HCT116 (cell line): ENCODE results near the gene ZNF780A.

Experiments used
- CEBPB ChIP-seq: IDR thresholded peaks from 2 replicates; pipeline ENCODE4 v1.6.1; 2012; ENCODE audit warnings: low read depth
- EZH2 ChIP-seq: fragments of 200-600 bp; sonication (generic); IDR thresholded peaks from 2 replicates; pipeline ENCODE4 v1.6.1; 2017; ENCODE audit warnings: antibody characterized with exemption, mixed run types
- EZH2phosphoT487 ChIP-seq: fragments of 200-600 bp; IDR thresholded peaks from 2 replicates; pipeline ENCODE4 v1.6.1; 2018; ENCODE audit warnings: antibody characterized with exemption, borderline replicate concordance
- TF ChIP-seq, protein P1 (sequence below): IDR thresholded peaks from 2 replicates; pipeline ENCODE4 v1.6.1; 2012
- TF ChIP-seq, protein P2 (sequence below): IDR thresholded peaks from 2 replicates; pipeline ENCODE4 v1.6.1; 2012; ENCODE audit warnings: low read depth

DNA sequence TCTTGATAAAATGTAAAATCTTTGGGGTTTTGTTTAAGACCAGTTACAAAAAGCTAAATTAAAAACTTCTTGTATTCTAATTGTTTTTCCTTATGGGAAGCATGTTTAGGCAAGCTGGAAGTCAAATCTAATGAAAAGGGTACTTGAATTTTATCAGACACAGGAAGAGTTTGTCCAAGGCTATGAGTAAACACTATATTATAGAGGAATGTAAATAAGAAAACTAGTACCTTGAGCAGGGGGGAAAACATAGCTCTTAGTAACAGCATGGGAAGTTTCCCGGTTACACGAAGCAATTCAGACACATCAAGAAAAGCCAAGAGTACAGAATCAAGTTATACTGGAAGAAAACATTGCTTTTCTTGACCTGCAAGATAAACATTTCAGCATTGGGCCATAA is 19.8 kb upstream of the ZNF780A start:
- TF ChIP-seq EZH2 (no peak), EZH2phosphoT487 (no peak), CEBPB (no peak)
- TF ChIP-seq, protein P1, sequence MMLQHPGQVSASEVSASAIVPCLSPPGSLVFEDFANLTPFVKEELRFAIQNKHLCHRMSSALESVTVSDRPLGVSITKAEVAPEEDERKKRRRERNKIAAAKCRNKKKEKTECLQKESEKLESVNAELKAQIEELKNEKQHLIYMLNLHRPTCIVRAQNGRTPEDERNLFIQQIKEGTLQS: no peak
- TF ChIP-seq, protein P2, sequence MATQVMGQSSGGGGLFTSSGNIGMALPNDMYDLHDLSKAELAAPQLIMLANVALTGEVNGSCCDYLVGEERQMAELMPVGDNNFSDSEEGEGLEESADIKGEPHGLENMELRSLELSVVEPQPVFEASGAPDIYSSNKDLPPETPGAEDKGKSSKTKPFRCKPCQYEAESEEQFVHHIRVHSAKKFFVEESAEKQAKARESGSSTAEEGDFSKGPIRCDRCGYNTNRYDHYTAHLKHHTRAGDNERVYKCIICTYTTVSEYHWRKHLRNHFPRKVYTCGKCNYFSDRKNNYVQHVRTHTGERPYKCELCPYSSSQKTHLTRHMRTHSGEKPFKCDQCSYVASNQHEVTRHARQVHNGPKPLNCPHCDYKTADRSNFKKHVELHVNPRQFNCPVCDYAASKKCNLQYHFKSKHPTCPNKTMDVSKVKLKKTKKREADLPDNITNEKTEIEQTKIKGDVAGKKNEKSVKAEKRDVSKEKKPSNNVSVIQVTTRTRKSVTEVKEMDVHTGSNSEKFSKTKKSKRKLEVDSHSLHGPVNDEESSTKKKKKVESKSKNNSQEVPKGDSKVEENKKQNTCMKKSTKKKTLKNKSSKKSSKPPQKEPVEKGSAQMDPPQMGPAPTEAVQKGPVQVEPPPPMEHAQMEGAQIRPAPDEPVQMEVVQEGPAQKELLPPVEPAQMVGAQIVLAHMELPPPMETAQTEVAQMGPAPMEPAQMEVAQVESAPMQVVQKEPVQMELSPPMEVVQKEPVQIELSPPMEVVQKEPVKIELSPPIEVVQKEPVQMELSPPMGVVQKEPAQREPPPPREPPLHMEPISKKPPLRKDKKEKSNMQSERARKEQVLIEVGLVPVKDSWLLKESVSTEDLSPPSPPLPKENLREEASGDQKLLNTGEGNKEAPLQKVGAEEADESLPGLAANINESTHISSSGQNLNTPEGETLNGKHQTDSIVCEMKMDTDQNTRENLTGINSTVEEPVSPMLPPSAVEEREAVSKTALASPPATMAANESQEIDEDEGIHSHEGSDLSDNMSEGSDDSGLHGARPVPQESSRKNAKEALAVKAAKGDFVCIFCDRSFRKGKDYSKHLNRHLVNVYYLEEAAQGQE: no peak
